Measurements from ENCODE around the gene NYAP1.
"Not testable (repeated sequence)": the region's sequence is repeated elsewhere in the genome, so short reads cannot be mapped to it uniquely, and the experiment has no call there.

The NYAP1 gene

DNA sequence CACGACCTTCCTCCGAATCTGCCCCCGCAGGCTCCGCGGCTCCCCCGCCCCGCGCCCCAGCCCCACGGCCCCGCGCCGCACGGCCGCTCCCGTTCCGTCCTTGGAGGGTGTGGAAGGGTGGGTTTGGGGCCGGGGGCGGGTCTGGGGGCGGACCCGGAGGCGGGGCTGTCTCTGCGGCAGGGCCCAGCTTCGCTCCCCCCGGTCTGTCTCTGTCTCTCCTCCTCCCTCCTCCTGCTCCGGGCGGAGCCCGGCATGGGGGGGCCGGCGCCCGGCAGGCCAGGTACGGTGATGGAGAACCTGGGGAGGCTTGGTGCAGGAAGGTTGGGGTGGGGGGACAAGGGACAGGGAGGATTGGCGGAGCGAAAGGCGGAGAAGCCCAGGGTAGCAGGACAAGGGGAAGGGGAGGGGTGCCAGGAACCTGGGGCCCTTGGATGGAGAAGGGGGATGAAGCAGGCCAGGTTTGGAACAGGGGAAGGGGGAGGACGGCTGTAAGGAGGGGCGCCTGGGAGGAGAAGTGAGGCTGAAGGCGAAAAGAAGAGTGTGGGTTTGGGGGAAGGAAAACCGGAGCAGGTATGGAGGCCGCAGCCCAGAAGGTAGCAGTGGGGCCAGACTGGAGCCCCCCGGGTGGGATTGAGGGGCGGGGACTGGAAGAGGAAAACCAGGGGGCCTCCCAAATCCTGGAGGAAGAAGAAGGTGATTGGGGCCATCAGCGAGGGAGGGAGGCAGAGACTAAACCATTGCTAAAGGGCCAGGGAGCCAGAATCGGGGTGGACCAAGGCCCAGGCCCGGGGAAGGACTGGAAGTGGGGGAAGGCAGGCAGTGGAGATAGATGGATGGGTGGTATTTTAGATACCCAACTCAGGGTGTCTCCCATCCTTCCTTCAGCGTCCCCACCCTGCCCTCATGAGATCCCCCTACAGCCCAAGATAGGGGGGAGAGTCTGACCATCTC lies at the start of gene NYAP1:
NYAP1 (plus strand) TSS at position 206 of the 951 bp plus-strand sequence. CDS start 1,385 bp downstream, outside the sequence.
- no peak for DNase-seq (ENCODE audit: low read depth in 2 of 2)

DNA sequence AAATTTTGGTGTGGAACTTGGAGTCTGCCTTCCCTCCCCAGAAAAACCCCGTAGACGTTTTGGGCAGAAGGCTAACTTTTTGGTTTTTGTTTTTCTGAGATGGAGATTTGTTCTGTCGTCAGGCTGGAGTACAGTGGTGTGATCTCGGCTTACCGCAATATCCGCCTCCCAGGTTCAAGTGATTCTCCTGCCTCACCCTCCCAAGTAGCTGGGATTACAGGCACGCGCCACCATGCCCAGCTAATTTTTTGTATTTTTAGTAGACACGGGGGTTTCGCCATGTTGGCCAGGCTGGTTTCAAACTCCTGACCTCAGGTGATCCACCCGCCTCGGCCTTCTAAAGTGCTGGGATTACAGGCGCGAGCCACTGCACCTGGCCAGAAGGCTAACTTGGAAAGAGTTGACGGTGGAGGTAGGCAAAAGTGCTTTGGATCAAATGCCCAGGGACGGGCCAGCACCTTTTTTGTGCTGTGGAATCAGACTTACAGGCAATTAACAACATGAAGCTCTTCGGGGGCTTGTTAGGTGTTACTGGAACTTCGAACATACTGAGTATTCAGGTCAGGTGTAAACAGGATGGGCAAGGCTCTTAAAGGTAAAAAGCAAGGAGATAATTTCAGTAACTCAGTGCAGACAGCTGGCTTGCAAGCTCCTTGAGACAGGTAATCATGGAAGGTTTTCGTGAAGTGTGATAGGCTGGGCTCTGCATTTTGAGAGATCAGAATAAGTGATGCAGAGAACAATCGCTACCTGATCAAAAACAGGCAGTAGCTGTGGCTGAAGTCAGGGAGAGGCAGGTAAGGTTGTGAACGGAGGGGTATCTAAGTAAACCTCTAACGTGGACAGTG lies 49.2 kb upstream of the NYAP1 start:
- DNase-seq (ENCODE audit: low read depth in 2 of 2): no peak

DNA sequence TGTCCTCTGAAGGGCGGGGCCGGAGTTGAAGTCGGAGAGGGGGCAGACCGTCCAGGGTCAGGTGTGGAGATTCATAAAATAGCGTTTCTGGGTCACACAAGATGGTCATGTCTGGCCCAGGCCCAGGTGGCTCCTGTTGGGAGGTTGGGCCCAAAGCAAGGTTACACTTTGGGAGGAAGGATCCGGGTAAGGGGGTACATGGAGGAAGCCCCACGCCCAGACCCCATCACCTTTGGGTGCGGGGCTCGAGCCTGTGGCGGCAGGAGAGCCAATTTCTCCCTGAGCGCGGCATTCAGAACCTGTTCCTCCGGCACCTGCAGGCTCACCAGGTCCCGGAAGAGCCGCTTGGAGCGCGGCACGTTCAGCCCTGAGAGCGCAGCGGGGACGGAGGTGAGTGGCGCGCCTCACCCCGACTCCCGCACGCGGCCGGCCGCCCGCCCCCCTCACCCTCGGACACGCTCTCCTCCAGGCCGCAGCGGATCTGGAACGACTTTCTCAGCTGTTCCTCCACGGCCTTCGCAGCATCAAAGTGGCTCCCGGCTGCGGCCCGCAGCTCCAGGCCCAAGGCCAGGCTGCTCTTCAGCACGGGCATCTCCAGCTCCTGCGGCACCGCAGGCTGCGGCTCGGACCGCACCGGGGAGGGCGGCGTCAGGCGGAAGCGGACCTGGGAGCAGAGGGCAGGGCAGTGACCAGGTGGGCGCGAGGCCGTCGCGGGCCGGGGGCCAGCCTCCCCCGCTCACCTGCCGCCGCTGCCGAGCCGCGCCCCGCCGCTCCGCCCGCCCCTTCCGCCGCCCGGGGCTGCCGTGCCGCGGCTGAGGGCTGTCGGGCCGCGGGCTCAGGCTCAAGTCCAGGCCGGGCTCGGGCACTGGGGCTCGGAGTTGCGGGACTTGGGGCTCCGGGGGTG lies 48.1 kb upstream of the NYAP1 start:
- peak in 1 of 2 donors; percentile 13 for DNase-seq (ENCODE audit: low read depth in 2 of 2)

DNA sequence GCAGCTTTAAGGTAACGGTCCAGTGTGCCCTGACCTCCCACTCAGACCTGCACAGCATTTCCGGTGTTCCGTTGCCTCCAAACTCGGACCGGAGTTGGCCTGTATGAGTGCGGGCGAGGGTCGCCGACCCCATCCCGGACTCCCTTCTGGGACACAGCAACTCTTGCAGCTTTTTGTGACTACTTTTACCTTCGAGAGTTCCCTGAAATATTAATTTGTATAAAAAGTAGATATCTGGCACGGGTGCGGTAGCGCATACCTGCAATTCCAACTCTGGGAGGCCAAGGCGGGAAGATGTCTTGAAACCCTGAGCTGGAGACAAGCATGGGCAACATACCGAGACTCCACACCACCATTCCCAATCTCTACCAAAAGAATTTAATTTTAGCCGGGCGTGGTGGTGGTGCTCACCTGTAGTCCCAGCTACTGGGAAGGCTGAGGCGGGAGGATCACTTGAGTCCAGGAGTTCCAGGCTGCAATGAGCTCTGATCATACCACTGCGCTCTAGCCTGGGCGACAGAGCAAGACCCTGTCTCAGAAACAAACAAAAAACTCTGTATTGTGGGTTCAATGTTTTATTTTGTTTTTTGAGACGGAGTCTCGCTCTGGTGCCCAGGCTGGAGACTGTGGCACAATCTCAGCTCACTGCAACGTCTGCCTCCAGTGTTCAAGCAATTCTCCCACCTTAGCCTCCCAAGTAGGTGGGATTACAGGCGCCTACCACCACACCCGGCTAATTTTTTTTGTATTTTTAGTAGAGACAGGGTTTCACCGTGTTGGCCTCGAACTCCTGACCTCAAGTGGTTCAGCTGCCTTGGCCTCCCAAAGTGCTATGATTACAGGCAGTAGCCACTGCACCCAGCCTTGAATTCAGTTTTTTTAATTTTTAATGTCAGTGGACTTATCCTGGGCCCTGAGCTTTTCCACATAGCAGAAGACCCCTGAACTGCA lies 46.3 kb upstream of the NYAP1 start:
- no peak for DNase-seq (ENCODE audit: low read depth in 2 of 2)

DNA sequence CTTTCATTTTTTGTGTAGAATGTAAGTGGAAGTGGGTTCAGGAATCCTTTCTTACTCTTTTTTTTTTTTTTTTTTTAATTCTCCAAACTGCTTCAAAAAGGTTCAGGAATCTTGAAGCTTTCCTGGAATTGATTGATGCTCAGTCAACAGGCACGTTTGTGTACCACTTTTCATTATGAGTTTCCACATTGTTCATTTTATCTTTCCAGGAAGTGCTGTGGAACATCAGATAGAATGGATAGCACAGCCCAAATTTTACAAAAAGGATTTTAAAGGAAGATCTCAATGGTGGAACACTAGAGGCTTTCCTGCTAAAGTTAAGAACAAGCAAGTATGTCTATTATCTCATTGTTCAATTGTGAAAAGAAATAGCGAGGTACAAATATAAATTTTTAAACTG lies 45.6 kb upstream of the NYAP1 start:
- no peak for DNase-seq (ENCODE audit: low read depth in 2 of 2)

DNA sequence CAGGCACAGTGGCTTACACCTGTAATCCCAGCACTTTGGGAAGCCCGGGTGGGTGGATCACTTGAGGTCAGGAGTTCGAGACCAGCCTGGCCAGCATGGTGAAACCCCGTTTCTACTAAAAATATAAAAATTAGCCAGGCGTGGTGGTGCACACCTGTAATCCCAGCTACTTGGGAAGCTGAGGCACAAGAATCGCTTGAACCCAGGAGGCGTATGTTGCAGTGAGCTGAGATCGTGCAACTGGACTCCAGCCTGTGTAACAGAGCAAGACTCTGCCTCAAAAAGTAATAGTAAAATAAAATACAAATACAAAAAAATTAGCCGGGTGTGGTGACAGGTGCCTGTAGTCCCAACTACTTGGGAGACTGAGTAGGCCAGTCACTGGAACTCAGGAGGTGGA lies 45.0 kb upstream of the NYAP1 start:
- not testable (repeated sequence) for DNase-seq (ENCODE audit: low read depth in 2 of 2)

DNA sequence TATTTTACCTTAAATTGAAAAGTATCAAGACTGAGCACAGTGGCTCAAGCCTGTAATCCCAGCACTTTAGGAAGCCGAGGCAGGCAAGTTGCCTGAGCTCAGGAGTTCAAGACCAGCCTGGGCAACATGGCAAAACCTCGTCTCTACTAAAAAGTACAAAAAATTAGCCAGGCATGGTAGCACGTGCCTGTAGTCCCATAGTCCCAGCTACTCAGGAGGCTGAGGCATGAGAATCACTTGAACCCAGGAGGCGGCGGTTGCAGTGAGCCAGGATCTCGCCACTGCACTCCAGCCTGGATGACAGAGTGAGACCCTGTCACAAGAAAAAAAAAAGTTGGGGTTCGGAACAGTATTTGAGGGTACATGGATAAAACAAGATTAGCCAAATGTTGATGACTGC lies 44.5 kb upstream of the NYAP1 start:
- DNase-seq (ENCODE audit: low read depth in 2 of 2): not testable (repeated sequence)

DNA sequence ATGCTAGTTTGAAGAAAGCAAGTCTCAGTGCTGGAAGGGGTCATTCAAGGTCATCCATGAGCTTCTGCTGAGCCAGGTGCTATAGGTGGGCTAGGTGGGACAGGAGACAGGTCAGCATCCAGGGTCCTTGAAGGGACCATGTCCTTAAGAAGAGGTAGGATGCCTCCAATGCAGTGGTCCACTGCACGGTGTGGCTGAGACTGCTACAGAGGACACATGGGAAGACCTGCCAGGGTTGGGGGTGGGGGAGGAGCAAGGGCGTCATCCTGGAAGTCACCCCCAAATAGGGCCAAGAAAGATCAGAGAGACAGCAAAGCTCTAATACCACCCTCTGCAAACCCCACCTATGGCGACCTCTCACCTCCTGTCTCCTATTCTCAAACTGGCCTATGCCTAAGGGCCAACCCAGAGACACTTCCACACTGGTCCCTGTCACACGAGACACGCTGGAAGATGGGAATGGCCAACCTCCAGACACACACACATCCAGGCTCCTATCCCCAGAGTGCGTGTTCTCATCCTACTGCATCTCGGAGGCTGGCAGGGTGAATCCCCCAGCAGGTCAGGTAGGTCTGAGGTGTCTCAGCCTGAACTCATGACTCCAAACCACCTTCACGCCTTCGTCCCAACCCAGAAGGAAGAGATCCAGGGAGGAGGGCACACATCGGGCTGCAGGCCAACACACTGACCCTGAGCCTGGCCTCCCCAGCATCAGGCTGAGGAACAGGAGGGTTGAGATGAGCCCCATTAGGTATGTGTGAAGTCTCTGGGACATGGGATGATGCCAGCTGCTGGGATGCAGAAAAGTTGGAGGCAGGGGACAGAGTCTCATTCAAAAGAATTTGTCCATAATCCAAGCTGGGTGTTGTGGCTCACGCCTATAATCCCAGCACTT lies 41.8 kb upstream of the NYAP1 start:
- no peak for DNase-seq (ENCODE audit: low read depth in 2 of 2)

DNA sequence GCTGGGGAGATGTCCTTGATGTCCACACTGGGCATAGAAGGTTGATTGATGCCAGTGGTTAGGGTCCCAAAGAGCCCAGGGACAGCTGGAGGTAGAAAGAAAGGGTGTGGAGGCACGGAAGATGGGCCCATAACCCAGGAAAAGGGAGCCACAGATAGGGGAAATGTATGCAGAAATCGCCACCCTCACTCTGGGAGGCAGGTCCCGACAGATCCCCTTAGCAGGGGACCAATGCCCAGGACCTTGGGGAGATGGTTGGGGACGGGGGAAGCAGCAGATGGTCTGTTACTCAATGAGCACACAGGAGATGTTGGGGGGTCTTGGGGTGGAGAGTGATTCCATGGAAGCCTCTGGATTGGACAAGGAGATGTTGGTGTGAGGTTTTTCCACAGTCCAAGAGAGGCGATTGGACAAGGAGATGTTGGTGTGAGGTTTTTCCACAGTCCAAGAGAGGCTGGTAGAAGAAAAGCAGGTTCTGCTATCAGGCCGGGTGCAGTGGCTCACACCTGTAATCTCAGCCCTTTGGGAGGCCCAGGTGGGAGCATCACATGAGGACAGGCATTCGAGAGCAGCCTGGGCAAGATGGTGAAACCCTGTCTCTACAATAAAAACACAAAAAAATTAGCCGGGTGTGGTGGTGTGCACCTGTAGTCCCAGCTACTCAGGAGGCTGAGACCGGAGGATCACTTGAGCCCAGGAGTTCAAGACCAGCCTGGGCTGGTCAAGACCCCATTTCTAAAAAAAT lies 40.5 kb upstream of the NYAP1 start:
- no peak for DNase-seq (ENCODE audit: low read depth in 2 of 2)

DNA sequence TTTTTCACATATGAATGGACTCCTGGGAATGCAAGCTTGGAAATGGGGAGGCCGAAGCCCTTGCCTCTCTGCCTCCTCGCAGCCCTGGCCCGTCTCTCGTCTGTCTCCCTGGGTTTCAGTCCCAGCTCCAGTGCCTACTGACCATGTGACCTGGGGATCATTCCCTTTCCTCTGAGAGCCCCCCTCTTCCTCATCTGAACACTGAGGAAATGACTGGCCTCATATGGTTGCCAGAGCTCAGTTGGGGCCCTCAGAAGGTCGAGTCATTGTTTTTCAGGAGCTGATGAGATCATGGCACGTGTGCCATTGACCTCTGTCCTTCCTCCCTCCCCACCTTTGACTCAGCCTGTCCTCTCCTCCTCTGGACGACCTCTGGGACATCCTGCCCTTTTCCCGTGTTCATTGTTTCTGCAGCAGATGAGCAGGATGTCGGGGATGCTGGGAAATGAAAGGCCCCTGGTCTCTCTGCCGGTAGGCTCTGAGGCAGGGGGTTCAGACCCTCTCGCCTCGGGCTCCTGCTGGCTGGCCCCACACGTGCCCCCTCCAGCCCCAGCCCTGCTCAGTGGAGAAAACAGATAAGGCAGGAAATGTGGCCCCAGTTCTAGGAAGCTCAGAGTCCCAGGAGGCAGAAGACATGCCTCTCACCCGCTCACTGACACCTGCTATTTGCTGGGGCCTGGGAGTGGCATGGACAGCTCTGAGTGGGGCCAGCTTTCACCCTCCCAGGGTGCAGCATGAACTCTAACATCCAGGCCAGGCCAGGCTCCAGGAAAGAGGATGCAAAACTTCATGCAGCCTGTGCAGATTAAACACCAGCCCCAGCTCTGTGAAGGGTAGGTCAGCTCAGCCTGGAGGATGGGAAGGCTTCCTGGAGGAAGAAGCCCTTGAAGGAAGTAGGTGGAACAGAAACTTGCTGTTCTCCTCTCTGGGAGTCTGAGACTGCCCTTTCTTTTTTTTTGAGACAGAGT lies 39.1 kb upstream of the NYAP1 start:
- DNase-seq (ENCODE audit: low read depth in 2 of 2): no peak

DNA sequence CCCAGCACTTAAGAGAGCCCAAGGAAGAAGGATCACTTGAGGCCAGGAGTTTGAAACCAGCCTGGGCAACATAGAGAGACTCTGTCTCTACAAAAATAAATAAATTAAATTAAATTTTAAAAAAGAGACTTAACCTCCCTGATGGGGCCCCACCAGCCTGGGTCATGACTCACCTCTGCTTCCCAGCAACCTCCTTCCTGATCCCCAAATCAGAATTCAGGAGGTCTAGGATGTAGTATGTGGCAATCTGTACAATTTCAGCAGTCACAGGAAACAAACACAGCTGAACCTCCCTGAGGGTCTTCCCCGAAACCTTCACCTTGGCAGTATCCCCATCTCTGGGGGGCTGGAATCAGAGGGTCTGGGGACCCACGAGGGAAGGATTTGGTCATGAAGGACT lies 37.7 kb upstream of the NYAP1 start:
- DNase-seq (ENCODE audit: low read depth in 2 of 2): no peak

DNA sequence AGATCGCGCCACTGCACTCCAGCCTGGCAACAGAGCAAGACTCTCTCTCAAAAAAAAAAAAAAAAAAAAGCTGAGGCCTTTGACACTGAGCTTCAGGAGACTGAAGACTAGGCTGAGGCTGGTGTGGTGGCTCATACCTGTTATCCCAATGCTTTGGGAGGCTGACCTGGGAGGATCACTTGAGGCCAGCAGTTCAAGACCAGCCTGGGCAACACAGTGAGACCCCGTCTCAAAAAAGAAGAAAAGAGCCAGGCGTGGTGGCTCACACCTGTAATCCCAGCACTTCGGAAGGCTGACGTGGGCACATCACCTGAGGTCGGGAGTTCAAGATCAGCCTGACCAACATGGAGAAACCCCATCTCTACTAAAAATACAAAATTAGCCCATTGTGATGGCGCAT lies 36.4 kb upstream of the NYAP1 start:
- DNase-seq (ENCODE audit: low read depth in 2 of 2): not testable (repeated sequence)

DNA sequence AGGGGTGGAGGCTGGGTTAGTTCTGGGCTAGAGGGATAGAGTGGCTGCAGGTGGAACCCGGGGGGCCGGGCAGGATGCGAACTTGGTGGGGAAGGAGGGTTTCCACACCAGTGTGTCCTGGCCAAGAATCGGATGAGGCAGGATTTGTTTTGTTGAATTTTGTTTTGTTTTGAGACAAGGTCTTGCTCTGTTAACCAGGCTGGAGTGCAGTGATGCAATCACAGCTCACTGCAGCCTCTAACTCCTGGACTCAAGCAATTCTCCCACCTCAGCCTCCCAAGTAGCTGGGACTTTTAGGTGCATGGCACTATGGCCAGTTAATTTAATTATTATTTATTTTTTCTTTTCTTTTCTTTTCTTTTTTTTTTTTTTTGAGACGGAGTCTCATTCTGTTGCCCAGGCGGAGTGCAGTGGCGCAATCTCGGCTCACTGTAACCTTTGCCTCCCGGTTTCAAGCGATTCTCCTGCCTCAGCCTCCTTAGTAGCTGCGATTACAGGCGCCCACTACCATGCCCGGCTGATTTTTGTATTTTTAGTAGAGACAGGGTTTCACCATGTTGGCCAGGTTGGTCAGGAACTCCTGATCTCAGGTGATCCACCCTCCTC lies 34.4 kb upstream of the NYAP1 start:
- no peak for DNase-seq (ENCODE audit: low read depth in 2 of 2)

DNA sequence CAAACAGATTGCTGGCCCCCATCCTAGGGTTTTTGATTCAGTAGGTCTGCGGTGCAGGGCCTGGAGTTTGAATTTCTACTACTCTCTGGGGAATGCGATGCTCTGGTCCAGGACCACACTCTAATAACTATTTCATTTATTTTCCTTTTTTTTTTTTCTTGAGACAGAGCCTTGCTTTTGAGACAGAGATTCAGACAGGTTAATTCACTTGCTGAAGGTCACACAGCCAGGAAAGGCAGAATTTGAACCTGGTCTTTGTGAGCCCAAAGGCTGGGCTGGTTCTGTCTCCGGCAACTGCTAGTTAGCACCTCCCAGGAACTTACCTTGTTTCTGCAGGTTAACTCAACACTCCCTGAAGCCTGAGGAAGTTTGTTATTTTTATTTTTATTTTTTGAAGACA lies 31.2 kb upstream of the NYAP1 start:
- DNase-seq (ENCODE audit: low read depth in 2 of 2): no peak

DNA sequence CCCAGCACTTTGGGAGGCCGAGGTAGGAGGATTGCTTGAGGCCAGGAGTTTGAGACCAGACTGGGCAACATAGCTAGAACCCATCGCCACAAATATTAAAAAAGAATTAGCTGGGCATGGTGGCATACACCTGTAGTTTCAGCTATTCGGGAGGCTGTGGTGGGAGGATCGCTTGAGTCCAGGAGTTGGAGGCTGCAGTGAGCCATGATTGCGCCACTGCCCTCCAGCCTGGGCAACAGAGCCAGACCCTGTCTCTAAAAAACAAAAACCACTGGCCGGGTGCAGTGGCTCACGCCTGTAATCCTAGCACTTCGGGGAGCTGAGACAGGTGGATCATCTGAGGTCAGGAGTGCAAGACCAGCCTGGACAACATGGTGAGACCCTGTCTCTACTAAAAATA lies 29.9 kb upstream of the NYAP1 start:
- not testable (repeated sequence) for DNase-seq (ENCODE audit: low read depth in 2 of 2)

DNA sequence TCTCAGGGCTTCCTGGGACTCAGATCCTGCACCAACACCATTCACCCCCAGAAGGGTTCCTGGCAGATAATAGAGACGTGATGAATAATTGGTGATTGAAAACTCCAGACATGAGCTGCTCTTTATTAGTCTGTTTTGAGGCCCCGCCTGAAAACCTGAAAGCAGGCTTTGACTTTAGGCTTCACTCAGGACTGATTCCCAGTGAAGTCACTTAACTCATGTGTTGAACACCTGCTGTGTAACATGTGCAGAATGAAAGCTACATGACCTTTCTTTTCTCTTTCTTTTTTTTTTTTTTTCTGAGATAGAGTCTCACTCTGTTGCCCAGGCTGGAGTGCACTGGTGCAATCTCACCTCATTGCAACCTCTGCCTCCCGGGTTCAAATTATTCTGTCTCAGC lies 28.5 kb upstream of the NYAP1 start:
- DNase-seq (ENCODE audit: low read depth in 2 of 2): no peak

DNA sequence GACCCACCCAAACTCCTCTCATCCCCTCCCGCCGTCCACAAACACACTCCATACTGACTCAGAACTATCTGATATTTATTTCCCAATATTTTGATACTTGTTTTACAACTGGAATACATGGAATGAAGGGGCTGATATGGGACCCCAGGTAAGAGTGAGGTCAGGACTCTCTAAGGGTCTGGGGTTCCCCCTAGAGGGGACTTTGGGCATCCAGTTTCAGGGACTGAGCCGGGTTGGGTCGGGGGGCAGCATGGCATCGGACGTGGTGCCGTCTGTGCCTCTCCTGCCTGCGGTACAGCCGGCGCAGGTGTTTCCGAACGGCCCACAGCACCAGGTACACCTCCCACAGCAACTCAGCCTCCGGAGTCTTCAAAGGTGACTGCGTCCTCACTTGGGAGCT lies 27.2 kb upstream of the NYAP1 start:
- no peak for DNase-seq (ENCODE audit: low read depth in 2 of 2)
